Stimulated activated CD8-positive, alpha-beta memory T cell treated with anti-CD3 and anti-CD28 coated beads, Interleukin-15, amount 100 ng/mL, for 24 hours (primary cell): ENCODE data around the gene INPP5B.

Source experiments
- DNase-seq: peaks from one replicate; pipeline ENCODE4 v3.0.0-alpha.2; 2020; ENCODE audit warnings: low read depth

The INPP5B gene

GRCh38 chr1:37839676-37840075, 107.2 kb downstream of the INPP5B start:
- no peak for DNase-seq

DNA sequence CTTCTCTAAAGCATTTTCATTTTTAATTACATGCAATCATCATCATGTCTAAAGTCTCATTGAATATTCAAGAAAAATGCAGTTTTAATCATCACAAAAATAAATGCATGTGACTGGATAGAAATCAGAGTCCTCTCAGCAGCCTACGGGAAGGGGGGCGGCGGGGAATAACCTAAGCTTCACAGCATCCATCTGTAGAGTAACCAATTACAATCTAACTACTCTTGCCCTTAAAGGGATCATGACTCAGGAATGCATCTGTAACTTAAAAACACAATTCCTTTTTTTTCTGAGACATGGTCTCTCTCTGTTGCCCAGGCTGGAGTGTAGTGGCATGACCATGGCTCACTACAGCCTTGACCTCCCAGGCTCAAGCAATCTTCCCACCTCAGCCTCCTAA, 110.1 kb downstream of the INPP5B start:
- DNase-seq = no peak

- no peak for DNase-seq
Measured at GRCh38 chr1:37831809-37832208, 115.0 kb downstream of the INPP5B start.

- DNase-seq = no peak
Measured at GRCh38 chr1:37831109-37831508, 115.7 kb downstream of the INPP5B start.

- no peak for DNase-seq
Measured at GRCh38 chr1:37828410-37829074, 118.3 kb downstream of the INPP5B start.

GRCh38 chr1:37825506-37825905, 121.3 kb downstream of the INPP5B start:
- no peak for DNase-seq

GRCh38 chr1:37824001-37824400, 122.9 kb downstream of the INPP5B start:
- no peak for DNase-seq

DNA sequence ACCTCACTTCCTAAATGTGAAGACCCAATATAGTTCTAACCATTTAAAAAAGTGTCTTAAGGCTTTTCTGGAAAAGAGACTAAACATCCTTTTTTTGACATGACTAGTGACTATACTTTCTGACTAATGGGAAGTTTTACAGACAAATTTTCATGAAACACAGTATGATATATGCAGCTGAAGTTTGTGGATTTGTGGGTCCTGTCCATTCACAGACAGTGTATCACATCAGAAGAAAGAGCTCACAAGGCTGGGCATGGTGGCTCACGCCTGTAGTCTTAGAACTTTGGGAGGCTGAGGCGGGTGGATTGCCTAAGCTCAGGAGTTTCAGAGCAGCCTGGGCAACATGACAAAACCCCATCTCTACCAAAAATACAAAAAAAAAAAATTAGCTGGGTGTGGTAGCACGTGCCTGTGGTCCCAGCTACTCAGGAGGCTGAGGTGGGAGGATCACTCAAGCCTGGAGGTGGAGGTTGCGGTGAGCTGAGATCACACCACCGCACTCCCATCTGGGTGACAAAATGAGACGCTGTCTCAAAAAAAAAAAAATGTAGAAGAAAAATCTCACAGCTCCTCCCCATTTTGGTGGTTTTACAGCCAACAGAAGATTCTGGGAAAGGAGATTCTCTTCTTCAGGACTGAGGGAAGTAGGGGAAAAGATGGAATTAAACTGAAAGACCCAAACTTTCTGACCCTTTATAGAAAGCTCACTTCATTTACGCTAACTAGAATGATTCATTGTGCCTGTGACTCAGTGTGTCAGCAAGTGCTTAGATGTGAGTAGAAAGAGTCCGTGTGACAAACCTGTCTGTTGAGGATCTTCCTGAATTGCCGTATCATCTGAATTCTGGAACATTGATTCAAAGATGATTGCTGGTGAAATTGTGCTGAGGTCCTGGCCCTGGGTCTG, 123.7 kb downstream of the INPP5B start:
- no peak for DNase-seq

DNA sequence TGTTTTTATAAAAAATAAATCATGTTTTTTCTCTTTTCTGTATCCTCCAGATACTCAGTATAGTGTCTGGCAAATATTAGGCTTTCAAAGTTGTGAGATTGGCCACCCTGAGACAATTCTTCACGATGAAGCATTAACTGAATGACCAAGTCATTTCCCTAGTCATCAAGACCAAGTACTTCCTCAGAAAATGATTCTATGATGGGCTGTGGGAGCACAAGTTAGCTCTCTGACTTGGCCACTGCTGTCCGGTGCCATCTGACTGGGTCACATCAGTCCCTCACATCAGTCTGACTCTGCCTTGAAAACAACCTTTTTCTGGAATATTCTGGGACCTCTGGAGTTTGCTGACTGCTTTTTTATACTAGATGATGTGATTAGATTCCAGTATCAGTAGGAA, 125.4 kb downstream of the INPP5B start:
- DNase-seq = no peak

DNA sequence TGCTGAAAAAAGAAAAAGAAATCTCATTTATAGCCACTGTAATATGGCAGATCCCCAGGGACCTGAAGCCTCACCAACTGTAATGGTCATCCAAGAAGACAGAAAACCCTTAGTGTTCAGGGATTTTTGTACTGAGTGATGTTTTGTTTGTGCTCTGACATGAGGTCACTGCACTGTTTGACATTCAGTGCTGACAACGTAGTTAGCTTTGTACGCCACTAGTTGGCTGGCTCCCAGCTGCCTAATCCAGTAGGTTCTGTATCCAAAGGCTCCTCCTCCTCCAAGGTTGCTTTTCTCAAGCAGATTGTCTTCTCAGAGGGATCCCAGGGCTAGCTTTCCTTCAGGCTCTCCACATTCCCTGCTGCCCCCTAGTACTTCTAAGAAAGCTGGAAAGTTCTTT, 129.4 kb downstream of the INPP5B start:
- DNase-seq = no peak

DNA sequence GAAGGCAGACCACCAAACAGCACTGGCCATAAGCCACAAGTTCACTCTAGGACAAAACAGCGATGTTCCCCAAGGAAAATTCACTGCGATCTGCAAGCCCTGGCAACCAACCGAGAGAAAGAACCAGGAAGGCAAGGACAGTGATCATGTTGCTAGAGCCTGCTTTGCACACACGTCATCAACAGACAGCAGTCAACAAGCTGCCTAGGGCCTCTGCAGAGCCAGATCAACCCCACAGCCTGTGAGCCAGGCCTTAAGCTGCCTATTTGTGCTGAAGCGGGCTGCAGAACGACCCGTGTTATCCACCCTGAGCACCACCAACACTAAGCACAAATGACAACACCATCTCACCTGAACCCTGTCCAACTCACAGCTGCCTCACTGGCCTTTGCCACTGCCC, 132.6 kb downstream of the INPP5B start:
- no peak for DNase-seq

GRCh38 chr1:37813529-37814145, 133.2 kb downstream of the INPP5B start:
- DNase-seq = no peak

GRCh38 chr1:37811027-37811655, 135.7 kb downstream of the INPP5B start:
- no peak for DNase-seq
